WTC11 (cell line): Measurements from ENCODE around the gene ATP11A. TPM values are rescaled to one million over a fixed set of nuclear protein-coding genes. Genes with fewer than 3 reads are reported as not detected.

Source experiments
- ATAC-seq: fragments of 200-7000 bp; cut with Tn5 transposase; 2 replicates; pipeline ENCODE4 v1.10.0; 2021; ENCODE audit warnings: mild to moderate bottlenecking, moderate library complexity
- CTCF ChIA-PET: fragments of 300-600 bp; sonication (Branson Sonifier 250); formaldehyde crosslinking; loops from one replicate; lab custom pipeline; 2021; ENCODE audit warnings: antibody characterized with exemption; lab: Charles Lee
- POLR2A ChIA-PET: fragments of 350-600 bp; sonication (Branson Sonifier 250); formaldehyde crosslinking; loops from one replicate; lab custom pipeline; 2021; ENCODE audit warnings: antibody characterized with exemption; lab: Charles Lee
- DNase-seq: peaks from one replicate; pipeline ENCODE4 v3.0.0; 2021; ENCODE audit warnings: low spot score
- H3K27ac Mint-ChIP-seq: 2 replicates; pipeline ENCODE4 v1.8.0; 2021; ENCODE audit warnings: mixed read lengths
- H3K27me3 Mint-ChIP-seq: 2 replicates; pipeline ENCODE4 v1.8.0; 2021; ENCODE audit warnings: low read depth, mild to moderate bottlenecking, moderate library complexity, mixed read lengths
- H3K36me3 Mint-ChIP-seq: 2 replicates; pipeline ENCODE4 v1.8.0; 2021; ENCODE audit warnings: mixed read lengths
- H3K4me1 Mint-ChIP-seq: 2 replicates; pipeline ENCODE4 v1.8.0; 2022; ENCODE audit warnings: mixed read lengths
- H3K4me3 Mint-ChIP-seq: 2 replicates; pipeline ENCODE4 v1.8.0; 2021; ENCODE audit warnings: mild to moderate bottlenecking, moderate library complexity, mixed read lengths
- H3K9me3 Mint-ChIP-seq: 2 replicates; pipeline ENCODE4 v1.8.0; 2021; ENCODE audit warnings: mixed read lengths
- ATF1 ChIP-seq: sonication (generic); formaldehyde crosslinking; IDR thresholded peaks from 2 replicates; pipeline ENCODE4 v1.8.1; 2023; ENCODE audit warnings: mild to moderate bottlenecking, moderate library complexity, missing genetic modification reagents
- ELF4 ChIP-seq: sonication (generic); formaldehyde crosslinking; IDR thresholded peaks from 2 replicates; pipeline ENCODE4 v1.8.1; 2022; ENCODE audit warnings: low read depth, mild to moderate bottlenecking, moderate library complexity, missing genetic modification reagents
- FOXJ3 ChIP-seq: sonication (generic); formaldehyde crosslinking; IDR thresholded peaks from 2 replicates; pipeline ENCODE4 v1.9.0; 2021; ENCODE audit warnings: missing genetic modification reagents, mild to moderate bottlenecking, borderline replicate concordance
- HMGA2 ChIP-seq: fragments of 250-450 bp; sonication (Bioruptor Pico); IDR thresholded peaks from 2 replicates; pipeline ENCODE4 v1.4.0; 2021; ENCODE audit warnings: mild to moderate bottlenecking, moderate library complexity
- JAZF1 ChIP-seq: fragments of 250-450 bp; sonication (Bioruptor Pico); IDR thresholded peaks from 2 replicates; pipeline ENCODE4 v1.9.0; 2021; ENCODE audit warnings: moderate library complexity, mild to moderate bottlenecking, inconsistent platforms
- TEAD1 ChIP-seq: sonication (generic); formaldehyde crosslinking; IDR thresholded peaks from 2 replicates; pipeline ENCODE4 v1.8.0; 2022; ENCODE audit warnings: mild to moderate bottlenecking, missing genetic modification reagents
- TP53 ChIP-seq: sonication (generic); formaldehyde crosslinking; IDR thresholded peaks from 2 replicates; pipeline ENCODE4 v1.8.1; 2023; ENCODE audit warnings: mild to moderate bottlenecking, missing genetic modification reagents
- ZNF138 ChIP-seq: sonication (generic); formaldehyde crosslinking; conservative IDR thresholded peaks from 2 replicates; pipeline ENCODE4 v1.8.1; 2022; ENCODE audit warnings: mild to moderate bottlenecking, moderate library complexity, missing genetic modification reagents
- ZNF396 ChIP-seq: fragments of 250-450 bp; sonication (Bioruptor Pico); IDR thresholded peaks from 2 replicates; pipeline ENCODE4 v1.8.0; 2021; ENCODE audit warnings: mild to moderate bottlenecking, moderate library complexity, borderline replicate concordance
- total RNA-seq: library from RNA; stranded (reverse); gene quantifications from 3 replicates; pipeline ENCODE4 v1.2.3, GENCODE V29; 2021
- TF ChIP-seq, protein P1 (sequence below): sonication (generic); formaldehyde crosslinking; IDR thresholded peaks from 2 replicates; pipeline ENCODE4 v1.8.1; 2023; ENCODE audit warnings: mild to moderate bottlenecking, missing genetic modification reagents, moderate library complexity
- TF ChIP-seq, protein P2 (sequence below): fragments of 250-450 bp; sonication (Bioruptor Pico); IDR thresholded peaks from 2 replicates; pipeline ENCODE4 v1.9.0; 2021; ENCODE audit warnings: mild to moderate bottlenecking
- TF ChIP-seq, protein P3 (sequence below): sonication (generic); formaldehyde crosslinking; IDR thresholded peaks from 2 replicates; pipeline ENCODE4 v1.8.1; 2022; ENCODE audit warnings: mild to moderate bottlenecking, moderate library complexity, missing genetic modification reagents
- TF ChIP-seq, protein P4 (sequence below): sonication (generic); formaldehyde crosslinking; IDR thresholded peaks from 2 replicates; pipeline ENCODE4 v1.8.0; 2022; ENCODE audit warnings: mild to moderate bottlenecking, missing genetic modification reagents
- TF ChIP-seq, protein P5 (sequence below): sonication (generic); formaldehyde crosslinking; IDR thresholded peaks from 2 replicates; pipeline ENCODE4 v1.8.1; 2023; ENCODE audit warnings: mild to moderate bottlenecking, missing genetic modification reagents
- TF ChIP-seq, protein P6 (sequence below): sonication (generic); formaldehyde crosslinking; IDR thresholded peaks from 2 replicates; pipeline ENCODE4 v1.8.0; 2023; ENCODE audit warnings: mild to moderate bottlenecking, missing genetic modification reagents
- TF ChIP-seq, protein P7 (sequence below): sonication (generic); formaldehyde crosslinking; IDR thresholded peaks from 2 replicates; pipeline ENCODE4 v1.8.0; 2023; ENCODE audit warnings: missing genetic modification reagents, mild to moderate bottlenecking, borderline replicate concordance
- TF ChIP-seq, protein P8 (sequence below): sonication (generic); formaldehyde crosslinking; IDR thresholded peaks from 2 replicates; pipeline ENCODE4 v1.8.1; 2023; ENCODE audit warnings: mild to moderate bottlenecking, missing genetic modification reagents, borderline replicate concordance

The ATP11A gene
- total RNA-seq, 1 experiment from 2014 or later: 100 TPM

DNA sequence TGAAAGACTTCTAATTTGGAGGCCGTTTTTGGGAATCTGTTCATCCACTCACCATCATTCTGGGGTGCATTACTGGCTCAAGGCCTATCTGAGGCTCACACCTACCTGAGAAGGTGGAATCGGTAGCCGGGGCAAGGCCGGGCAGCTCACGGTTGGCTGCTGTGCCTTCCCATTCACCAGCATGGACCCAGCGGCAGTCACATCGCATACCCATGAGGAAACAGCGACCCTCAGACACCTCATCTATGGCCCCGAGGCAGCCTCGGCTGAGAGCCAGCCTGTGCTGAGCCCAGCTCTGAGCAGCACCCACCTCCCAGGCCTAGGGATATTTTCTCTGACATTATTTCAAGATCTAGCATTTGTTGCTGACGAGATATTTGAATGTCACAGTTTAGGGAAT is 130.5 kb downstream of the ATP11A start:
- peak; percentile 7 for DNase-seq
- Mint-ChIP-seq H3K36me3 (peaks cover 84% of the 10 kb centered on the region), H3K27ac (peak overlapping the region; percentile 51), H3K27me3 (no peaks in the 10 kb centered on the region), H3K9me3 (peaks cover 24% of the 10 kb centered on the region), H3K4me3 (no peak overlapping the region), H3K4me1 (no peaks in the 10 kb centered on the region)
- no peak for TF ChIP-seq TEAD1
- TF ChIP-seq FOXJ3 (CRISPR knock-in tag): no peak
- TF ChIP-seq, protein P1, sequence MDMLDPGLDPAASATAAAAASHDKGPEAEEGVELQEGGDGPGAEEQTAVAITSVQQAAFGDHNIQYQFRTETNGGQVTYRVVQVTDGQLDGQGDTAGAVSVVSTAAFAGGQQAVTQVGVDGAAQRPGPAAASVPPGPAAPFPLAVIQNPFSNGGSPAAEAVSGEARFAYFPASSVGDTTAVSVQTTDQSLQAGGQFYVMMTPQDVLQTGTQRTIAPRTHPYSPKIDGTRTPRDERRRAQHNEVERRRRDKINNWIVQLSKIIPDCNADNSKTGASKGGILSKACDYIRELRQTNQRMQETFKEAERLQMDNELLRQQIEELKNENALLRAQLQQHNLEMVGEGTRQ (CRISPR knock-in tag): no peak
- TF ChIP-seq, protein P2, sequence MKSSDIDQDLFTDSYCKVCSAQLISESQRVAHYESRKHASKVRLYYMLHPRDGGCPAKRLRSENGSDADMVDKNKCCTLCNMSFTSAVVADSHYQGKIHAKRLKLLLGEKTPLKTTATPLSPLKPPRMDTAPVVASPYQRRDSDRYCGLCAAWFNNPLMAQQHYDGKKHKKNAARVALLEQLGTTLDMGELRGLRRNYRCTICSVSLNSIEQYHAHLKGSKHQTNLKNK (CRISPR knock-in tag): no peak
- CTCF ChIA-PET: no interaction called here
- ATAC-seq: no peak
- POLR2A ChIA-PET: no interaction called here

DNA sequence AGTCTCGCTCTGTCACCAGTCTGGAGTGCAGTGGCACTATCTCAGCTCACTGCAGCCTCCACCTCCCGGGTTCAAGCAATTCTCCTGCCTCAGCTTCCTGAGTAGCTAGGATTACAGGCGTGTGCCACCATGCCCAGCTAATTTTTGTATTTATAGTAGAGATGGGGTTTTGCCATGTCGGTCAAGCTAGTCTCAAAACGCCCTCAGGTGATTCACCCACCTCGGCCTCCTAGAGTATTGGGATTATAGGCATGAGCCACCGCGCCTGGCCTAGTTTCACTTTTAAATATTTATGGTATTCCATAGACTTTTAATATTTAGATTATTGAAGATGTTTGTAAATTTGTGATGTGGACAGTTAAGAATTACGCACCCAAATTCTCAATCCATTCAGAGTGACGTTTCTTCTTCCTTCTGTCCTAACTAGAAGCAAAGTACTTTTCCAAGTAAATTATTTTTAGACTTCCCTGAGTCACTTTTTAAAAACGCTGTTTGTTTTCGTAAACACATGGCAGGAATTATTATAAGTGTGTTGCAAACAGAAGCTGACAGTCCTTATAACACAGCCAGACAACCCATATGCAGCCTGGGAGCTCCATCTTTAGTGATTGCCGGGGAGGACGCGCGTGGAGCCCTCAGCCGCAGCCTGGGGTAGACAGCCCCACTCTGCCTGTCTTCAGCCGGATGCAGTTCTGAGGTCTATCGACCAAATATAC is 131.7 kb downstream of the ATP11A start:
- H3K9me3 Mint-ChIP-seq: peaks cover 22% of the 10 kb centered on the region
- H3K4me3 Mint-ChIP-seq: no peak overlapping the region
- no peaks in the 10 kb centered on the region for H3K4me1 Mint-ChIP-seq
- DNase-seq (peak; percentile 4), ATAC-seq (no peak)
- ChIA-PET POLR2A (no interaction called here), CTCF (no interaction called here)
- H3K36me3 Mint-ChIP-seq: peaks cover 84% of the 10 kb centered on the region
- H3K27ac Mint-ChIP-seq: no peak overlapping the region
- no peaks in the 10 kb centered on the region for H3K27me3 Mint-ChIP-seq
- TF ChIP-seq, protein P3, sequence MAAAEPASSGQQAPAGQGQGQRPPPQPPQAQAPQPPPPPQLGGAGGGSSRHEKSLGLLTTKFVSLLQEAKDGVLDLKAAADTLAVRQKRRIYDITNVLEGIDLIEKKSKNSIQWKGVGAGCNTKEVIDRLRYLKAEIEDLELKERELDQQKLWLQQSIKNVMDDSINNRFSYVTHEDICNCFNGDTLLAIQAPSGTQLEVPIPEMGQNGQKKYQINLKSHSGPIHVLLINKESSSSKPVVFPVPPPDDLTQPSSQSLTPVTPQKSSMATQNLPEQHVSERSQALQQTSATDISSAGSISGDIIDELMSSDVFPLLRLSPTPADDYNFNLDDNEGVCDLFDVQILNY: no peak
- no peak for TF ChIP-seq ZNF138 (CRISPR knock-in tag)
- TF ChIP-seq, protein P4, sequence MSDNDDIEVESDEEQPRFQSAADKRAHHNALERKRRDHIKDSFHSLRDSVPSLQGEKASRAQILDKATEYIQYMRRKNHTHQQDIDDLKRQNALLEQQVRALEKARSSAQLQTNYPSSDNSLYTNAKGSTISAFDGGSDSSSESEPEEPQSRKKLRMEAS (CRISPR knock-in tag): no peak
- no peak for TF ChIP-seq ELF4
- no peak for TF ChIP-seq TP53 (CRISPR knock-in tag)
- TF ChIP-seq, protein P5, sequence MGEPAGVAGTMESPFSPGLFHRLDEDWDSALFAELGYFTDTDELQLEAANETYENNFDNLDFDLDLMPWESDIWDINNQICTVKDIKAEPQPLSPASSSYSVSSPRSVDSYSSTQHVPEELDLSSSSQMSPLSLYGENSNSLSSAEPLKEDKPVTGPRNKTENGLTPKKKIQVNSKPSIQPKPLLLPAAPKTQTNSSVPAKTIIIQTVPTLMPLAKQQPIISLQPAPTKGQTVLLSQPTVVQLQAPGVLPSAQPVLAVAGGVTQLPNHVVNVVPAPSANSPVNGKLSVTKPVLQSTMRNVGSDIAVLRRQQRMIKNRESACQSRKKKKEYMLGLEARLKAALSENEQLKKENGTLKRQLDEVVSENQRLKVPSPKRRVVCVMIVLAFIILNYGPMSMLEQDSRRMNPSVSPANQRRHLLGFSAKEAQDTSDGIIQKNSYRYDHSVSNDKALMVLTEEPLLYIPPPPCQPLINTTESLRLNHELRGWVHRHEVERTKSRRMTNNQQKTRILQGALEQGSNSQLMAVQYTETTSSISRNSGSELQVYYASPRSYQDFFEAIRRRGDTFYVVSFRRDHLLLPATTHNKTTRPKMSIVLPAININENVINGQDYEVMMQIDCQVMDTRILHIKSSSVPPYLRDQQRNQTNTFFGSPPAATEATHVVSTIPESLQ (CRISPR knock-in tag): no peak
- TF ChIP-seq, protein P6, sequence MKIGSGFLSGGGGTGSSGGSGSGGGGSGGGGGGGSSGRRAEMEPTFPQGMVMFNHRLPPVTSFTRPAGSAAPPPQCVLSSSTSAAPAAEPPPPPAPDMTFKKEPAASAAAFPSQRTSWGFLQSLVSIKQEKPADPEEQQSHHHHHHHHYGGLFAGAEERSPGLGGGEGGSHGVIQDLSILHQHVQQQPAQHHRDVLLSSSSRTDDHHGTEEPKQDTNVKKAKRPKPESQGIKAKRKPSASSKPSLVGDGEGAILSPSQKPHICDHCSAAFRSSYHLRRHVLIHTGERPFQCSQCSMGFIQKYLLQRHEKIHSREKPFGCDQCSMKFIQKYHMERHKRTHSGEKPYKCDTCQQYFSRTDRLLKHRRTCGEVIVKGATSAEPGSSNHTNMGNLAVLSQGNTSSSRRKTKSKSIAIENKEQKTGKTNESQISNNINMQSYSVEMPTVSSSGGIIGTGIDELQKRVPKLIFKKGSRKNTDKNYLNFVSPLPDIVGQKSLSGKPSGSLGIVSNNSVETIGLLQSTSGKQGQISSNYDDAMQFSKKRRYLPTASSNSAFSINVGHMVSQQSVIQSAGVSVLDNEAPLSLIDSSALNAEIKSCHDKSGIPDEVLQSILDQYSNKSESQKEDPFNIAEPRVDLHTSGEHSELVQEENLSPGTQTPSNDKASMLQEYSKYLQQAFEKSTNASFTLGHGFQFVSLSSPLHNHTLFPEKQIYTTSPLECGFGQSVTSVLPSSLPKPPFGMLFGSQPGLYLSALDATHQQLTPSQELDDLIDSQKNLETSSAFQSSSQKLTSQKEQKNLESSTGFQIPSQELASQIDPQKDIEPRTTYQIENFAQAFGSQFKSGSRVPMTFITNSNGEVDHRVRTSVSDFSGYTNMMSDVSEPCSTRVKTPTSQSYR (CRISPR knock-in tag): no peak
- TF ChIP-seq ATF1 (CRISPR knock-in tag): no peak
- no peak for TF ChIP-seq JAZF1 (CRISPR knock-in tag)
- no peak for TF ChIP-seq HMGA2 (CRISPR knock-in tag)
- TF ChIP-seq, protein P7, sequence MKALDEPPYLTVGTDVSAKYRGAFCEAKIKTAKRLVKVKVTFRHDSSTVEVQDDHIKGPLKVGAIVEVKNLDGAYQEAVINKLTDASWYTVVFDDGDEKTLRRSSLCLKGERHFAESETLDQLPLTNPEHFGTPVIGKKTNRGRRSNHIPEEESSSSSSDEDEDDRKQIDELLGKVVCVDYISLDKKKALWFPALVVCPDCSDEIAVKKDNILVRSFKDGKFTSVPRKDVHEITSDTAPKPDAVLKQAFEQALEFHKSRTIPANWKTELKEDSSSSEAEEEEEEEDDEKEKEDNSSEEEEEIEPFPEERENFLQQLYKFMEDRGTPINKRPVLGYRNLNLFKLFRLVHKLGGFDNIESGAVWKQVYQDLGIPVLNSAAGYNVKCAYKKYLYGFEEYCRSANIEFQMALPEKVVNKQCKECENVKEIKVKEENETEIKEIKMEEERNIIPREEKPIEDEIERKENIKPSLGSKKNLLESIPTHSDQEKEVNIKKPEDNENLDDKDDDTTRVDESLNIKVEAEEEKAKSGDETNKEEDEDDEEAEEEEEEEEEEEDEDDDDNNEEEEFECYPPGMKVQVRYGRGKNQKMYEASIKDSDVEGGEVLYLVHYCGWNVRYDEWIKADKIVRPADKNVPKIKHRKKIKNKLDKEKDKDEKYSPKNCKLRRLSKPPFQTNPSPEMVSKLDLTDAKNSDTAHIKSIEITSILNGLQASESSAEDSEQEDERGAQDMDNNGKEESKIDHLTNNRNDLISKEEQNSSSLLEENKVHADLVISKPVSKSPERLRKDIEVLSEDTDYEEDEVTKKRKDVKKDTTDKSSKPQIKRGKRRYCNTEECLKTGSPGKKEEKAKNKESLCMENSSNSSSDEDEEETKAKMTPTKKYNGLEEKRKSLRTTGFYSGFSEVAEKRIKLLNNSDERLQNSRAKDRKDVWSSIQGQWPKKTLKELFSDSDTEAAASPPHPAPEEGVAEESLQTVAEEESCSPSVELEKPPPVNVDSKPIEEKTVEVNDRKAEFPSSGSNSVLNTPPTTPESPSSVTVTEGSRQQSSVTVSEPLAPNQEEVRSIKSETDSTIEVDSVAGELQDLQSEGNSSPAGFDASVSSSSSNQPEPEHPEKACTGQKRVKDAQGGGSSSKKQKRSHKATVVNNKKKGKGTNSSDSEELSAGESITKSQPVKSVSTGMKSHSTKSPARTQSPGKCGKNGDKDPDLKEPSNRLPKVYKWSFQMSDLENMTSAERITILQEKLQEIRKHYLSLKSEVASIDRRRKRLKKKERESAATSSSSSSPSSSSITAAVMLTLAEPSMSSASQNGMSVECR: no peak
- TF ChIP-seq, protein P8, sequence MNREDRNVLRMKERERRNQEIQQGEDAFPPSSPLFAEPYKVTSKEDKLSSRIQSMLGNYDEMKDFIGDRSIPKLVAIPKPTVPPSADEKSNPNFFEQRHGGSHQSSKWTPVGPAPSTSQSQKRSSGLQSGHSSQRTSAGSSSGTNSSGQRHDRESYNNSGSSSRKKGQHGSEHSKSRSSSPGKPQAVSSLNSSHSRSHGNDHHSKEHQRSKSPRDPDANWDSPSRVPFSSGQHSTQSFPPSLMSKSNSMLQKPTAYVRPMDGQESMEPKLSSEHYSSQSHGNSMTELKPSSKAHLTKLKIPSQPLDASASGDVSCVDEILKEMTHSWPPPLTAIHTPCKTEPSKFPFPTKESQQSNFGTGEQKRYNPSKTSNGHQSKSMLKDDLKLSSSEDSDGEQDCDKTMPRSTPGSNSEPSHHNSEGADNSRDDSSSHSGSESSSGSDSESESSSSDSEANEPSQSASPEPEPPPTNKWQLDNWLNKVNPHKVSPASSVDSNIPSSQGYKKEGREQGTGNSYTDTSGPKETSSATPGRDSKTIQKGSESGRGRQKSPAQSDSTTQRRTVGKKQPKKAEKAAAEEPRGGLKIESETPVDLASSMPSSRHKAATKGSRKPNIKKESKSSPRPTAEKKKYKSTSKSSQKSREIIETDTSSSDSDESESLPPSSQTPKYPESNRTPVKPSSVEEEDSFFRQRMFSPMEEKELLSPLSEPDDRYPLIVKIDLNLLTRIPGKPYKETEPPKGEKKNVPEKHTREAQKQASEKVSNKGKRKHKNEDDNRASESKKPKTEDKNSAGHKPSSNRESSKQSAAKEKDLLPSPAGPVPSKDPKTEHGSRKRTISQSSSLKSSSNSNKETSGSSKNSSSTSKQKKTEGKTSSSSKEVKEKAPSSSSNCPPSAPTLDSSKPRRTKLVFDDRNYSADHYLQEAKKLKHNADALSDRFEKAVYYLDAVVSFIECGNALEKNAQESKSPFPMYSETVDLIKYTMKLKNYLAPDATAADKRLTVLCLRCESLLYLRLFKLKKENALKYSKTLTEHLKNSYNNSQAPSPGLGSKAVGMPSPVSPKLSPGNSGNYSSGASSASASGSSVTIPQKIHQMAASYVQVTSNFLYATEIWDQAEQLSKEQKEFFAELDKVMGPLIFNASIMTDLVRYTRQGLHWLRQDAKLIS (CRISPR knock-in tag): no peak
- TF ChIP-seq ZNF396 (CRISPR knock-in tag): no peak
